ENCODE results near the gene MEA1. TPM values are rescaled to one million over a fixed set of nuclear protein-coding genes. Genes with fewer than 3 reads are reported as not detected.

The MEA1 gene
- total RNA-seq, 2 donors from 2014 or later = 41.2 to 49.6 TPM

DNA sequence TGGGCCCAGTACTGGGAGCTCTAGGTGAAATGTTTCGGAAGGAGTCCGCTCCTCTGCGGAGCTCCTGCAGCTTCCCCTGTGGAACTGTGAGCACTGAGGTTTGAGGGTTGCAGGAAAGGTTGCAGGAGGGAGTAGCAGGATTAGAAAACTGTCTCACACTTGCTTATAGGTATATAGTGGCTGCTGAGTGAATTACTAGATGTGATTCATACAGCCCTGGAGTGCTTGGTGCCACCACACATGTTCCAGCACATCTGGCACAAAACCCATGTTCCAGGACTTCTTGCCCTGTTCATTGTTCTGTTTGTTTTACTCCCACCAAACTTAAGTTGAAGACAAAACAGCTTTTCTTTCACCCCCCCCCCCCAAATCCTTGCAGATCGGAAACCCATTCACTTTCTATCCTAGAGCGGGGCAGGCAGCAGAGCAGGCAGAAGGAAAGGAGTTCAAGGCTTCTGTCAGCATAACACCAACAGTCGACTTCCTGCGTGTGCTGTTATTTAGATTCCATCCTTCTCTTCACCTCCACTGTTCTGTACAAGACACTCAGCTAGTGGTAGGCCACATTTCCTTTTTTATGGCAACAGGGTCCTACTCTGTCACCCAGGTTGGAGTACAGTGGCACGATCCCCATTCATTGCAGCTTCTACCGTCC, 34.1 kb downstream of the MEA1 start:
- Histone ChIP-seq H3K27me3 (replicated peaks; ENCODE audit: insufficient read depth) (no peaks in the 10 kb centered on the region), H3K36me3 (no peaks in the 10 kb centered on the region), H3K27ac (peak overlapping the region; percentile 83 to 90), H3K4me1 (ENCODE audit: control insufficient read depth in 1 of 2, low read depth in 2 of 2) (peaks cover 17 to 40% of the 10 kb centered on the region in 2 donors), H3K4me3 (peak overlapping the region; percentile 75), H3K9me3 (no peaks in the 10 kb centered on the region)
- ATAC-seq (ENCODE audit: insufficient number of reproducible peaks, low FRiP score, low read depth) (no peak), DNase-seq (ENCODE audit: low spot score) (no peak)
- TF ChIP-seq, protein P1, sequence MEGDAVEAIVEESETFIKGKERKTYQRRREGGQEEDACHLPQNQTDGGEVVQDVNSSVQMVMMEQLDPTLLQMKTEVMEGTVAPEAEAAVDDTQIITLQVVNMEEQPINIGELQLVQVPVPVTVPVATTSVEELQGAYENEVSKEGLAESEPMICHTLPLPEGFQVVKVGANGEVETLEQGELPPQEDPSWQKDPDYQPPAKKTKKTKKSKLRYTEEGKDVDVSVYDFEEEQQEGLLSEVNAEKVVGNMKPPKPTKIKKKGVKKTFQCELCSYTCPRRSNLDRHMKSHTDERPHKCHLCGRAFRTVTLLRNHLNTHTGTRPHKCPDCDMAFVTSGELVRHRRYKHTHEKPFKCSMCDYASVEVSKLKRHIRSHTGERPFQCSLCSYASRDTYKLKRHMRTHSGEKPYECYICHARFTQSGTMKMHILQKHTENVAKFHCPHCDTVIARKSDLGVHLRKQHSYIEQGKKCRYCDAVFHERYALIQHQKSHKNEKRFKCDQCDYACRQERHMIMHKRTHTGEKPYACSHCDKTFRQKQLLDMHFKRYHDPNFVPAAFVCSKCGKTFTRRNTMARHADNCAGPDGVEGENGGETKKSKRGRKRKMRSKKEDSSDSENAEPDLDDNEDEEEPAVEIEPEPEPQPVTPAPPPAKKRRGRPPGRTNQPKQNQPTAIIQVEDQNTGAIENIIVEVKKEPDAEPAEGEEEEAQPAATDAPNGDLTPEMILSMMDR (IDR thresholded peaks at IDR 0.05) = no peak

- Histone ChIP-seq H3K9me3 (no peaks in the 10 kb centered on the region), H3K27me3 (replicated peaks; ENCODE audit: insufficient read depth) (no peaks in the 10 kb centered on the region), H3K4me3 (peak within 1 kb of the TSS; percentile 75), H3K27ac (peak within 1 kb of the TSS; percentile 83 to 90), H3K4me1 (ENCODE audit: control insufficient read depth in 1 of 2, low read depth in 2 of 2) (peaks cover 17 to 40% of the 10 kb centered on the region in 2 donors), H3K36me3 (no peaks in the 10 kb centered on the region)
- TF ChIP-seq, protein P1 (IDR thresholded peaks at IDR 0.05) = no peak
- DNase-seq (ENCODE audit: low spot score) (peak; percentile 49), ATAC-seq (ENCODE audit: insufficient number of reproducible peaks, low FRiP score, low read depth) (peak; percentile 81)
Measured at GRCh38 chr6:42978839-42979522, 34.8 kb downstream of the MEA1 start, which contains the start of gene PEX6. TSS of gene PEX6 (minus strand) at chr6:42979181. CDS start at chr6:42979150, 31 bp downstream.

DNA sequence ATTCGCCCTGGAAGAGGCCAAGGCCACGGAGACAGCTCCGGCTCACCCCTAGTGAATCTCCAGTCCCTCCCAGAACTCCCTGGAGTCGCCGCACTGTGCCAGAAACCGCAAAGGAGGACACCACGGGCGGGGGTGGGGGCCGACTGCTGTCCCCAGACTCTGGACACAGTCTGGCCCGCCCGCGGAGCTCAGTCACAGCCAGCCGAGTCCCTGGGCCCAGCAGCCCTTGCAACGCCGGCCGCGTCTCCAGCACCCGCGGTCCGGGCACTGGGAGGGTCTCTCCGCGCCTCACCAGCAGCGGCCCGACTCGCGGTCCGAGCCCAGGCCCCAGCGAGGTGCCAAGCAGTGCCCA, 35.3 kb downstream of the MEA1 start:
- ATAC-seq (ENCODE audit: insufficient number of reproducible peaks, low FRiP score, low read depth) (no peak), DNase-seq (ENCODE audit: low spot score) (no peak)
- TF ChIP-seq, protein P1 (IDR thresholded peaks at IDR 0.05) = no peak
- Histone ChIP-seq H3K4me1 (ENCODE audit: control insufficient read depth in 1 of 2, low read depth in 2 of 2) (peaks cover 16 to 36% of the 10 kb centered on the region in 2 donors), H3K9me3 (no peaks in the 10 kb centered on the region), H3K4me3 (peak overlapping the region; percentile 75), H3K27me3 (replicated peaks; ENCODE audit: insufficient read depth) (no peaks in the 10 kb centered on the region), H3K27ac (peak overlapping the region; percentile 83 to 90), H3K36me3 (no peaks in the 10 kb centered on the region)

- Histone ChIP-seq H3K27ac (no peak overlapping the region), H3K4me1 (ENCODE audit: control insufficient read depth in 1 of 2, low read depth in 2 of 2) (peaks cover 15 to 27% of the 10 kb centered on the region in 2 donors), H3K9me3 (no peaks in the 10 kb centered on the region), H3K27me3 (replicated peaks; ENCODE audit: insufficient read depth) (no peaks in the 10 kb centered on the region), H3K36me3 (no peaks in the 10 kb centered on the region), H3K4me3 (no peak overlapping the region)
- TF ChIP-seq, protein P1 (IDR thresholded peaks at IDR 0.05) = no peak
- ATAC-seq (ENCODE audit: insufficient number of reproducible peaks, low FRiP score, low read depth) = no peak
- DNase-seq (ENCODE audit: low spot score) = no peak
Measured at GRCh38 chr6:42974919-42975505, 38.7 kb downstream of the MEA1 start.

GRCh38 chr6:42973926-42974325, 39.8 kb downstream of the MEA1 start:
- Histone ChIP-seq H3K9me3 (no peaks in the 10 kb centered on the region), H3K36me3 (no peaks in the 10 kb centered on the region), H3K27ac (no peak overlapping the region), H3K27me3 (replicated peaks; ENCODE audit: insufficient read depth) (no peaks in the 10 kb centered on the region), H3K4me3 (no peak overlapping the region), H3K4me1 (ENCODE audit: control insufficient read depth in 1 of 2, low read depth in 2 of 2) (peaks cover 11 to 19% of the 10 kb centered on the region in 2 donors)
- no peak for DNase-seq (ENCODE audit: low spot score)
- TF ChIP-seq, protein P1 (IDR thresholded peaks at IDR 0.05) = no peak
- no peak for ATAC-seq (ENCODE audit: insufficient number of reproducible peaks, low FRiP score, low read depth)
